Heart left ventricle (tissue), 13 donors: ENCODE results near the gene RIMOC1.

Source experiments
- POLR2A ChIP-seq, 2 donors: fragments of 450-650 bp; IDR thresholded peaks; one replicate each; pipeline ENCODE4 v1.6.1; 2017; ENCODE audit warnings: antibody characterized with exemption in 2 of 2, mild to moderate bottlenecking in 2 of 2, moderate library complexity in 2 of 2
- TF ChIP-seq, protein P1 (sequence below), 12 donors: fragments of 200-600 bp; sonication (generic) in 4 of 12; IDR thresholded peaks; one replicate each; pipeline versions ENCODE4 v1.5.0 to v1.8.0; 2018 to 2022; ENCODE audit warnings: antibody characterized with exemption in 12 of 12, mild to moderate bottlenecking in 5 of 12
- donor health status: ischemic (EF 13 %, LVEDD 7.1; RV severe dilation, severe dysfunction).
- donor health status: DM: no; HTN: yes; CAD: no.
- donor health status: DM: no; HTN: no; CAD: no.
- donor health status: ischemic (EF 25% LVEDD 6.9; RV normal size, moderate dysfunction).
- donor health status: ischemic (EF 25% LVEDD 5.7; RV mildly dilated, moderate dysfunction).
- donor health status: ischemic (EF 35%, LVEDD 5.7; RV mildly dilated, moderate dysfunction).
- donor health status: nonischemic (EF 11% LVEDD 7.7; RV severe dilation, severe dysfunction).
- donor health status: DM: yes; HTN: yes; CAD: no.
- donor health status: PGD.
- donor health status: ischemic (EF 29% LVEDD 5.4; RV normal size, mild dysfunction).
- donor health status: nonischemic (EF 23%, LVEDD 6.1; RV moderate dilation, normal function).

DNA sequence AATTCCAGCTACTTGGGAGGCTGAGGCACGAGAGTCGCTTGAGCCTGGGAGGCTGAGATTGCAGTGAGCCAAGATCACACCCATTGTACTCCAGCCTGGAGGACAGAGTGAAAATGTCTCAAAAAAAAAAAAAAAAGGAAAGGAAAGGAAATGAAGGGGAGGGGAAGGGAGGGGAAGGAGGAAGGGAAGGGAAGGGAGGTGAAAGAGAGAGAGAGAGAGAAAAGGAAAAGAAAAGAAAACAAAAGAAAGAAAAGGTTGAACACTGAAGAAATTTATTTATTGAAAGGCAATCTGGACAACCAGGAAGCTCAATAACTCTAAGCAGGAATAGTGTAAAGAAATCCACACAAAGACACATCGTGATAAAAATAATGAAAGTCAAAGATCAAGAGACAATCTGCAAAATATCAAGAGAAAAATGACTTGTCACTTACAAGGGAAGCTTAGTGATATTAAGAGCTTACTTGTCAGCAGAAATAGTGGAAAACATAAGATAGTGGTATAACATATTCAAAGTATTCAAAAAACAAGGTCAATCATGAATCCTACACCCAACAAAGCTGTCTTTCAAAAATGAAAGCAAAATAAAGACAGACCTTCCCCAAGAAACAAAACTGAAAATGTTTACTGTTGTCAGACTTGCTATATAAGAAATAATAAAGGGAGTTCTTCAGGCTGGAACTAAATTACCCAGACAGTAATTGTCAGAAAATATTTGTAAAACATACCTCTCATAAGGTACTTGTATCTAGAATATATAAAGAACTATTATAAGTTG is 10.9 kb upstream of the RIMOC1 start:
- no peak for TF ChIP-seq POLR2A (IDR thresholded peaks at IDR 0.05)
- TF ChIP-seq, protein P1, sequence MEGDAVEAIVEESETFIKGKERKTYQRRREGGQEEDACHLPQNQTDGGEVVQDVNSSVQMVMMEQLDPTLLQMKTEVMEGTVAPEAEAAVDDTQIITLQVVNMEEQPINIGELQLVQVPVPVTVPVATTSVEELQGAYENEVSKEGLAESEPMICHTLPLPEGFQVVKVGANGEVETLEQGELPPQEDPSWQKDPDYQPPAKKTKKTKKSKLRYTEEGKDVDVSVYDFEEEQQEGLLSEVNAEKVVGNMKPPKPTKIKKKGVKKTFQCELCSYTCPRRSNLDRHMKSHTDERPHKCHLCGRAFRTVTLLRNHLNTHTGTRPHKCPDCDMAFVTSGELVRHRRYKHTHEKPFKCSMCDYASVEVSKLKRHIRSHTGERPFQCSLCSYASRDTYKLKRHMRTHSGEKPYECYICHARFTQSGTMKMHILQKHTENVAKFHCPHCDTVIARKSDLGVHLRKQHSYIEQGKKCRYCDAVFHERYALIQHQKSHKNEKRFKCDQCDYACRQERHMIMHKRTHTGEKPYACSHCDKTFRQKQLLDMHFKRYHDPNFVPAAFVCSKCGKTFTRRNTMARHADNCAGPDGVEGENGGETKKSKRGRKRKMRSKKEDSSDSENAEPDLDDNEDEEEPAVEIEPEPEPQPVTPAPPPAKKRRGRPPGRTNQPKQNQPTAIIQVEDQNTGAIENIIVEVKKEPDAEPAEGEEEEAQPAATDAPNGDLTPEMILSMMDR (IDR thresholded peaks at IDR 0.05): no peak
